ENCODE data around the gene CPEB1.

DNA sequence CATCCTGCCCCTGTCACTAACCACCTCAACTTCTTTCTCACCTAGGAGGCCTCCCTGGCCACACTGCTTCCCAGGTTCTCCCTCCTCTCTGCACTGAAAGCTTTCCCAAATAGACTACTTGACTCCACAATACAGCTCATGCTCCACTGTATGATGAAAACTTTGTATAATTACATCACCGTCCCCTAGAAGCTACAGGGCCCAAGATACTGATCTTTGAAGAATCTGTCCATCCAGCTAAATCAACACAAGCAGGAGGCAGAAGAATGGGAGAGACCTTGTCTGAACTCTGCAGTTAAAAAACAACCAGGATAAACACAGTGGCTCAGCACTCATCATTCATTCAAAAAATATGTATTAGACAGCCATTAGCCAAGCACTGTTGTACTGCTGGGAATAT is 80.5 kb downstream of the CPEB1 start:
- TF ChIP-seq, protein P1, sequence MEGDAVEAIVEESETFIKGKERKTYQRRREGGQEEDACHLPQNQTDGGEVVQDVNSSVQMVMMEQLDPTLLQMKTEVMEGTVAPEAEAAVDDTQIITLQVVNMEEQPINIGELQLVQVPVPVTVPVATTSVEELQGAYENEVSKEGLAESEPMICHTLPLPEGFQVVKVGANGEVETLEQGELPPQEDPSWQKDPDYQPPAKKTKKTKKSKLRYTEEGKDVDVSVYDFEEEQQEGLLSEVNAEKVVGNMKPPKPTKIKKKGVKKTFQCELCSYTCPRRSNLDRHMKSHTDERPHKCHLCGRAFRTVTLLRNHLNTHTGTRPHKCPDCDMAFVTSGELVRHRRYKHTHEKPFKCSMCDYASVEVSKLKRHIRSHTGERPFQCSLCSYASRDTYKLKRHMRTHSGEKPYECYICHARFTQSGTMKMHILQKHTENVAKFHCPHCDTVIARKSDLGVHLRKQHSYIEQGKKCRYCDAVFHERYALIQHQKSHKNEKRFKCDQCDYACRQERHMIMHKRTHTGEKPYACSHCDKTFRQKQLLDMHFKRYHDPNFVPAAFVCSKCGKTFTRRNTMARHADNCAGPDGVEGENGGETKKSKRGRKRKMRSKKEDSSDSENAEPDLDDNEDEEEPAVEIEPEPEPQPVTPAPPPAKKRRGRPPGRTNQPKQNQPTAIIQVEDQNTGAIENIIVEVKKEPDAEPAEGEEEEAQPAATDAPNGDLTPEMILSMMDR (IDR thresholded peaks at IDR 0.05; ENCODE audit: insufficient read depth, low read depth, low read length), result no peak
- no peak for TF ChIP-seq EZH2 (IDR thresholded peaks at IDR 0.05; ENCODE audit: insufficient read depth, low read length)
